Measurements from ENCODE around the gene SORBS1.

The SORBS1 gene

DNA sequence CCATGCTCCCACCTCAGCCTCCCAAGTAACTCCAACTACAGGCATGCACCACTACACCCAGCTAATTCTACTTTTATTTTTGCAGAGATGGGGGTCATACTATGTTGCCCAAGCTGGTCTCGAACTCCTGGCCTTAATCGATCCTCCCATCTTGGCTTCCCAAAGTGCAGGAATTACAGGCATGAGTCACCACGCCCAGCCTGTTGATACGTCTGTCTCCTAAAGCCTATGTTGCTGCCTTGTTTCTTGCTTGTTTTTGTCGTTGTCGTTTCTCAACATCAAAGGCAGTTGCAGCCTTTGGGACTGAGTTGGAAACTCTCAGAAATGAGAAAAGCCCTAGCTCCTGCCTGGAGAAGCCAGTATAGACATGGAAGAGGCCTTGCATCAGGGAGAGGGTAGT, 49.9 kb downstream of the SORBS1 start:
- DNase-seq: no peak

DNA sequence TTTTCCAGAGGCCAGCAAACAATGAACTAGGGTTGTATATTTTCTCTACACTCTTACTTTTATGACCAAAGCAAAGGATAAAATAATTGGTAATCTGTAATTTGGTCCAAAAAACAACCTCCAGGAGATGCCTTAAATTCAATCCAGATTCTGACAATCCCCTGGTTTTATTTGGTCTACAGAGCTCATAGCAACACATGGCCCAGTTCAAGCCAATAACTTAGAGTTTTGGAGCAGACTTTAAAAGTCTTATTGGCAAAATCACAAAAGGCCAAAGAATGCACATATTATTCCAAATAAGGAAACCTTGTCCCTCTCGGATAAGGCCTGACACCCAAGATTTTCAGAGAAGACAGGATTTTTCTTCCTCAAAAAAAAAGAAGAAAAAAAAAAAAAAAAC, 51.9 kb downstream of the SORBS1 start:
- no peak for DNase-seq

DNA sequence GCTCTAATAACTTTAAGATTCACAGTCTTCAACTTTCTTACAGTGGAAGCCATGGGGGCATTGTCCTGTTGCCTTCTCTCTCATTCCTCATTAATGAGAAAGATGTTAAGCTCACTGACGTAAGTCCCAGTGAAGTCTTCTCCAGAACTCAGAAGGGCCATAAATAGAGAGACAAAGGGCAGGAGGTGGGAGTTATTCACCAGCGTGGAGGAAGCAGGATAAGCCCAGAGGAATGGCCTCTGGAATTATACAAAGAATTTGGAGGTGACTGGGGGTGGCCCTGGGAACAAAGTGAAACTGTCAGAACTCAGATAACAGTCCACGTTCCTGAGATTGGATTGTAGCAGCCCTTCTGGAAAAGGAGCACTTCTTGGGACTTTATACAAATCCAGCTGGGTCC, 52.4 kb downstream of the SORBS1 start:
- no peak for DNase-seq

DNA sequence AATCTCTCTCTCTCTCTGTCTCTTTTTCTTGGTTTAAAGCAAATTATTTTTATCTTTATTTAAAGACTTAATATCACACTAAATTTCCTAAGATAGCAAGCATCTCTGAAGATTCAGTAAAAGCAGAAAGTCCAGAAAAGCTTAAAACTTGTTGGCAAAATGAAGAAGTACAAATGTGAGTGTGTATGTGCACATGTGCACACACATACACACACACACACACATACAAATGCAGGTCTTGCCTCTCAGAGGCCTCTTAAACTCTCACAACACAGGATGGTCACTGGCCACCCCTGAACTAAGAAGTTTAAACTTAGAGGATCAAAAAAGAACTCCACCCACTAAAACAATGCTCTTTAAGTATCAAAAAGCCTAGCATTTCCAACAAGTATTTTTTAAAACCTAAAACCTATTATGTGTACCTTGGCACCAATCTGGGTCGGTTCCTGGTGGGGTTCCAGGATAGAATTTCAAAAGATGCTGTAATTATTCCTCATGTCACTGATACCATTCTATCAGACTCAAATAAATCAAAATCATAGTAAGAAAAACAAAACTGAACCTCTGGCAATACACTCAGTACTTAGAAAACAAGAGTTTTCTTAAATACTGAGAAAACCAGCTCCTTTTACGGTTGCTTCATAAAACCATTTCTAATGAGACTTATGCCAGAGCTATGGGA, 55.0 kb downstream of the SORBS1 start:
- DNase-seq: no peak

DNA sequence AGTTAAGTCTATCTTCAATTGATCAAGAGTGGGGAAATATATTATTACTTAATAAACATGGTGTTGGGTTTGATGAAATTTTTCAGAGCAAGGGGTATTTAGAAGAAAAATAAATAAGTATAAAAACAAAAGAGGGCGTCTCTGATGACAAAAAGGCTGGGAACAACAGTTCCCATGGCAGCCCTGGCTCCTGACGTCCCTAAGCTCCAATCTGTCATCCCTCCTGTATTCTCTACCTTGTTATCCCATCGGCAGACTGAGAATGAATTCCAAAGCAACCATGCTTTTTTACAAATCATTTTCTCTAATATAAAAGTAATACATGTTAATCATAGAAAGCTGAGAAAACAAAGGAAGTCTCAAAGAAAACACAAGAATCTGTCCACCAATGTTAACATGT, 55.5 kb downstream of the SORBS1 start:
- DNase-seq: no peak

DNA sequence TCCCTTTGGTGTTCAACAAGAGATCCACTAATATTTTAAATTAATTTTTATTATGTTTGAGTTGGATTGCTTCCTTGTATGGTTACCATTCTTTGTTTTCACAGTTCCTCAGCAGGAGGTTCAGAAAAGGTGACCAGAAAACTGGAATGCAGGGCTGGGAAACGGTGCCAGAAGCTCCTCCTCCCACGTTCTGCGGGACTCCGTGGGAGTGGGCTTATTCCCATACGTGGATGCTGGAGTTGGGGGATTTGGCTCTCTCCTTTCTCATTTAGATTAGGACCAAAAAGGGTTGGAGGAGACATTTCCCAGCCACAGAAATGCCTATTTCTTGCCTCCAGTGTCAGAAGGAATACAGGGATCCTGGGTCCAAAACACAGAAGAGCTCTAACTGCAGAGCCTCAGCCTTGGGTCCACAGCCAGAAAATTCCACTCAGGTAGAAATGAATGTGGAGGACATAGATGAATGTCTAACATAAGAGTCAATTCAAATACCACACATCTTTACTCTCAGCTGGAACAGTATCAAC, 56.0 kb downstream of the SORBS1 start:
- no peak for DNase-seq

DNA sequence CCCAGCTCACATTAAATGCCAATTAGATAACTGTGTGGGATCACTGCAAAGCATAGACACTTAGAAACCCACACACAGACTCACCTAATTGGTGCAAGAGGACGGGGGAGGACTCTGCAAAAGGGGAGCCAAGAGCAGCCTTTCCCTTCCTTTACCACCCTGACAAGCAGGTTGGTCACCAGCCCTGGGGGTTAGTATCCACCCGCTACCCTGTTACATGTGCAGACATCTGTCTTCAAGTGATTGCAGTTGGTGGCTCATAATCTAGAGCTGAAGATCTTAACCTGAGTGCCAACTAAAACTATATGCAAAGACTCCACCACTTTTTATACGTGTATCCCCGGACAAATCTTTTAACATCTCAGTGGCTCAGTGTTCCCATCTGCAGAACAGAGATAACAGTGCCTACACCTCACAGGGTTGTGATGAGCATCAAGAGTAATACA, 56.9 kb downstream of the SORBS1 start:
- no peak for DNase-seq

DNA sequence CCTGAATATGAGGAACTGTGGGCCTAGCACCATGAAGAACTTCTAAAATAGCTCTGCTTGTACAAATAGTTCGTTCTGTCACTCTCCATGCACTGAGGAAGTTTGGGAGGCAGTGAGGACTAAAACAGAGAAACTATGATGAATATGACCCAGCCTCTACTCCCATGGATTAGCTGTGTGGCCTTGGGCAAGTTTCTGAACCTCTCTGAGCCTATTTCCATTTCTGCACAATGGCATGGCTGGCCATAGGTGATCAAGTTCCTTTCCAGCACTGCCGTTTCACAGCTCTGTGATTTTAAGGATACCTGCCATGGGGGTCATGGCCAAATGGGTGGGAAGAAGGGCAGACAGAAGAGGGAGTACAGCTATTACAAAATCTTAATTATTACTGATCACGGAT, 57.6 kb downstream of the SORBS1 start:
- no peak for DNase-seq

DNA sequence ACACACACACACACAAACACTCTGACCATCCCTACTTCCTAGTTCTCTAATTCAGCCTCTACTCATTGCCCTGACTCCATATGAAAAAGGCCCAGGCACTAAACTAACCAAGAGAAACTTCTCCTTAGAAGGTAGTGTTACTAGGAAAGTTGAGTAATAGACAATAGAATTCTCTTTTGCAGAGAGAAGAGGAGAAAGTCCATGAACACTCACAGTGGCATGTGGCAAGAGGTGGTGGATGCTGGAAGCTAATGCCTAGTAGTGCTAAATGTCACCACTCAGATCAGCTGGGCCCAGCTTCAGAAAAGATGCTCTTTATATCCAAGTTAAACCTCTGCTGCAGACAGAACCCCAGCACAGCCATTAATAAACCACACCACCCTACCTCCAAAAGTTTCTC, 58.2 kb downstream of the SORBS1 start:
- DNase-seq: no peak

DNA sequence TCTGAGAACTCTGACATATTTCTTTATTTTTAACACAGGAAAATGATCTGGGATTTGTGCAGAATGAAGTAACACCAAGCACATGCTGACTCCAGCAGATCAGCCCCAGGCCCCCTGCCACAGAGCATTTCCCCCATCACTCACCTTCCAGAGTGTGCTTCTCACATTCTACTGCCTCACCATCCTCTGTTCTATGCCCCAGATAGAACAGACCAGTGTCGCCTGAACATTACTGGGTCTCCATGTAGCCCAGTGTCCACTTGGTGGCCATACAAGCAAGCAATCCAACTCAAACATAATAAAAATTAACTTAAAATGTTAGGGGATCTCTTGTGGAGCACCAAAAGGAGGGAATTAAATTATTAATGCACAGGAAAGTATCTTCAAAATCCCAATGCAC, 58.8 kb downstream of the SORBS1 start:
- DNase-seq: no peak

DNA sequence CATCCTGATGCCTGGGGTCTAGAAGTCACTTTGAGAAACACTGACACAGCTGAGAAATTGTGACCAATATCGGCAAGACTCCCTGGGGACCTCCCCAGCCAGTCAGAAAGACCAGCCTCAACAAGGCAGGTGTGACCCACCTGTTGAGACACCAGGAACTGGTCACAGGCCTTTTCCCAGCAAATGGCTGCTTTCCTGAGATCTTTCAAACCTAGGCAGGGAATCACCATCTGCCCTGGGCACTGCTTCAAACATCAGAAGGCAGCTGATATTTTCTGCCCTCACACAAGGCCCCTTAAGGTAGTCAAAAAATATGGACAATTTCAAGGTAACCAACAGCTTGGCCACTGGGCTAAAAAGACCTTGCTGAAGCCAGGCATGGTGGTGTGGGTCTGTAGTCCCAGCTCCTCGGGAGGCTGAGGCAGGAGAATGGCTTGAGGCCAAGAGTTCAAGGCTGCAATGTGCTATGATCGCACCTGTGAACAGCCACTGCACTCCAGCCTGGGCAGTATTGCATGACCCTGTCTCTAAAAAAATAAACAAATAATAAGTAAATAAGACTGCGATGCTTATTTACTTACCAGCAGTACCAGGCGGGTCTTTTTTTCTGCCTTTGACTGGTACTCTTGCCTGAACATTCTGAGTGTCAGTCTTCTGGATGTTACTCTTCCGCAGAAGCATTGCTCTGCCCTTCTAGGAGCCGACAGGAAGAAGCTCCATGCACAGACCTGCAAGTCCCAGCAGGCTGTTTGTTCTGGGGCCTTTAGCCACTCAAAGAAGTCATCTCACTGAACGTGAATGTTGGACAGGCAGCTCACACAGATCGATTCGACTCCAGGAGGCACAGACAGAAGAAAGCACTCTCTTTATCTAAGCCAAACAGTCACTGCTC, 59.7 kb downstream of the SORBS1 start:
- DNase-seq: no peak

DNA sequence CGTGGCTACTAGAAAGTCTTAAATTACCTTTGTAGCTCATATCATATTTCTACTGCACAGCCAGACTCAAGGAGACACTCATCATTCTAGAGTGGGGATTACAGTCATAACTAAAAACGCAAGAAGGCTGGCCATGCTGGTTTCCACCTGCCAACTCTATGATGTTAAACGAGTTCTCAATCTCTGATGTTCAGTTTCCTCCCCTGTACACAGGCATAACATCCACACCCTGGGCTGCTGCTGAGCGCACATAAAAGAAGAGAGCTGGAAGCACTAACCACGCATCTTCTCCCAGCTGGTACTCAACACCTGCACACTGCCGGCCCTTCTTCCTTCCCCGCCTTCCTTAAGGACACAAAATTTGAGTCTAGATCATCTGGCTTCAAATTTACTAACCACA, 60.5 kb downstream of the SORBS1 start:
- no peak for DNase-seq

DNA sequence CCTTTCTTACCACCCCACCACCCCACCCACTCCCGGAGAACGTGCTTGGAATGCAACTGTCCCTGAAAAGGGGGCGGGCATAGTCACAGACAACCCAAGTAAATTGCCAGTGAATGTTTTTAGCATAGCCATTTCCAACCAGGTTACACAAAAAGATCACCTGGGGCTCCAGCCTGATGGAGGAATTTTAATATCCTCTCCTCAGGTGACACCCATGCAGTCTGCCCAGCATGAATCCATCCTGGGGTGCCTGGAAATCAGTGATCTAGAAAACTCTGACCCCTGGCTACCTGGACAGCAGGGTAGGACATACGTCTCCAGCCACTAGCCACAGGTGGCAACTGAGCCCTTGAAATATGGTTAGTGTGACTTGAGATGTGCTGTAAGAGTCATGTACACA, 61.1 kb downstream of the SORBS1 start:
- DNase-seq: no peak

DNA sequence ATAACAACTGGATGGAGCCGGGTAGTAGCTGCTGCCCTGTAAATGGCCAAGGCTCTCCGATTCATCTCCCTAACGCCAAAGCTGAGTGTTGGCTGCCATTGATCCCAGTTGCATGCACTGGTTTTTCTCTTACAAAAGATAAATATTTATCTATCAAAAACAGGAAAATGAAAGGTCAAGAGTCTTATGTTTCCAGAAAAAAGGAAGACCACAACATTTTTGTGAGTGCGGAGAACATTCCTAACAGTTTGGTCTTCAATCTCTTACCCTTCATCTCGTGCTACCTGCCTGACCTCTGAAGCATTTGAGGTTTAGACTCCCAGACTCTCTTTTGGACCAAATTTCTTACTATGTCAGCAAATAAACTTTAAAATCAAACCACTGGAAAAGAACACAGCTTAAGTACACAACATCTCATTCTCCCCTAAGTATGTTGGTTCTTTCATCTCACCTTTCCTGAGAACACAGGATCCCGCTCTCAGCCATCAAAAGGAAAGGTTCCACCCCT, 61.6 kb downstream of the SORBS1 start:
- DNase-seq: no peak

DNA sequence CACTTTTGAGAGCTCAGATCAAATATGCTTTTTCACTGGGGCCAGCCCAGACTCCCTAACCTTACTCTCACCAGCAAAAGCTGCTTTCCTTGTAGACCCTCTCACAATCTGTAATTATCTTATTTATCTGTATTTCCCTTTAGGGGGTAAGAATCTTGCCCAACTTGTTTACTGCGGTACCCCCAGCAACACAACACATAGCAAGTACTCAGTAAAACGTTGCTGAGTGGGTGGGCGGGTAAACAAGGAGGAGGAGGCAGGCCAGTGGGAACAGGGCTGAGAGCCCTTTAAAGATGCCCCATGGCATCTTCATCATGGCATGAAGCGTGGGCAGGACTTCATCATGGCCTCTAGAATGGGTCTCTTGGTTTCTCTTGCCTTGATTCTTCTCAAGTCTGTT, 64.2 kb downstream of the SORBS1 start:
- no peak for DNase-seq

DNA sequence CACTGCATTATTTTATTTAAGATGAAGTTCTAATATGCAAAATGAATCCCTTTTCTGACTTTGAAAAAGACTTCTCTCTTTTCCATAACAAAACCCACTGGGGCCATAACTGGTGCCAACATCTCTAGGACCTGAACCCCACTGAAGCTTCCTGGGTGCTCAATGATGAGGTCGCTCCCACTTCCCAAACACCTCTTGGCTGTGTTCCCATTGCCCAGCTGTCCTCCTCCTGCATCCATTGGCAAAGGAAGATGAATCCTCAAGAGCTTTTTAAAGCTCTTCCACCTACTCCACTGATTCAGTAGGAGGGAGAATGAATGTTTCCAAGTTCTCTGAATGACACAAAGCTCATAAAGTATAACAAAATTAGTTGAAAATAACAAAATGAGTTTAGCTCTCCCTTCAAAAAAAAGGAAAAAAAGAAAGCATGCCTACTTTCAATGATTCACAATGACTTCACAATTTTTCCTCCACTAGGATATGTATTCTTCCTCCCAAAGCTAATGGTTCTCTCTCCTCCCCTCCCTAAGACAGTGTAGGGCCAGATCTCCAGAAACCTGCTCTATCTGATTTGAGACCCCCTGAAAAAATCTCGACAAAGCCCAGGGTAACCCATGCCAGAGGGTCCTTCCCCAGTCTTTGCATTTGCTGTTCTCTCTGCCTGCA, 64.8 kb downstream of the SORBS1 start:
- no peak for DNase-seq

DNA sequence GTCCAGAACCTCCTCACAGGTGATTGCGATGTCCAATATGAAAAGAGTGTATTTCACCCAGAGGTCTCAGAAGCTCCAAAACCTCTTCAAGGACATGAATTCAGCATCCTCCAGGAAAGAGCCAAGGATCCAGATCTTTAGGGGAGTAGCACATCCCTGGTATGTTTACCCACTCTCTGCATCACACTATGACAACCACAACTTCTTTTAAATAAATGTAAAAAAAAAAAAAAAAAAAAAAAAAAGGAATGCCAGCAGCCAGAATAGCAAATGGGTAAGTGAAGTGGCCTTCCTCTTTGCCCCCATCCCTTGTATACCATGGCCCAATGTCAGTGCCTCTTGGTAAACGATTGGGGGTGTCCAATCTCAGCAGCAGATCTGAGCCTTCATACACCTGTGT, 67.3 kb downstream of the SORBS1 start:
- DNase-seq: no peak

DNA sequence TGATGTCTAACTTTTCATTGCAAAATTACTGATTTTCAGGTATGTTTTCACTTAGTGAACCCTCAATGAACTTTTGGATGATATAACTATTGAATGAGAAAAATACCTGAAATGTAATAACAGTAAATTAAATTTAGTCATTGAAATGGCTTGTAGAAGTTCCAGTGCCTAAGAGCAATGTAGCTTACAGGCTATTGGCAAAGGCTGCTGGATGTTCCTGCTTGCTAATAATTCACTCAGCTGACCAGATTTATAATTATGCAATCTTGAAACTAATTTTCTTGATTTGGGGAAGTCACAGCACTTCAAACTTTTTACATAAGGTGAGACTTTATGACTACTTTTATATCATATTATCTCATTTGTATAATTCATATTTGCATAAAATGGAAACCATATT, 73.2 kb downstream of the SORBS1 start:
- DNase-seq: no peak

DNA sequence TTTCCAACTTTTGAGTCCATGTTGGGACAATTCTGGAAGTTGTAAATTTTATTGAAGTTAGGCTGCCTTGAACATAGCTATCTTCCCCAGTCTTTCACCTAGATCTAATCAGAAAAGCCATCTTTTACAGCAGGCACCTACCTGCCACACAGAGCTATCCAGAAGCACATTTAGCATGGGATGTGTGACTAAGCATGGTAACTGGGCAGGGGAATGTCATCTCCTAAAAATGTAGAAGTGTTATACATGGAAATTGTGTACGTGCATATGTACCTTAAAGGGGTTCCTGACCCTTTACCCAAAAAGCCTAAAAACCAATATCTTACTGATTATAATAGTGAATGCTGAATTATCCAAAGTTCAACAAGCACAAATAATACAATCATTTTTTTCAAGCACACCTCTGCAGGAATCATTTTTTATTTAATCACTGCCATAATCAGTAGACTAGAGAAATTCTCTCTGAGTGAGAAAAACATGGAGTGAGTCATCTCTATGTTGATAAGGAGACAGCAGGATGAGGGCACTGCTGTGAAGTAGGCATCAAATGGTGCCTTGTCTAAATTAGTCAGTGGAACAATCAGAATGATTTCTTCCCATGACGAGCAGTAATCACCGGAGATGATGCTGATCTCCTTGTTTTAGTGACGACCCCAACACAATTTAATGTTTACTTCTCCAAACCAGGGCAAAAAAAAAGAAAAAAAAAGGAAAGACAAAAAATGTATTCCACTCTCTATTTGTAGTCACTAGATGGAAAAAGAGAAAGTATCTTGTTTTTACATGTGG, 75.9 kb downstream of the SORBS1 start:
- DNase-seq: no peak

DNA sequence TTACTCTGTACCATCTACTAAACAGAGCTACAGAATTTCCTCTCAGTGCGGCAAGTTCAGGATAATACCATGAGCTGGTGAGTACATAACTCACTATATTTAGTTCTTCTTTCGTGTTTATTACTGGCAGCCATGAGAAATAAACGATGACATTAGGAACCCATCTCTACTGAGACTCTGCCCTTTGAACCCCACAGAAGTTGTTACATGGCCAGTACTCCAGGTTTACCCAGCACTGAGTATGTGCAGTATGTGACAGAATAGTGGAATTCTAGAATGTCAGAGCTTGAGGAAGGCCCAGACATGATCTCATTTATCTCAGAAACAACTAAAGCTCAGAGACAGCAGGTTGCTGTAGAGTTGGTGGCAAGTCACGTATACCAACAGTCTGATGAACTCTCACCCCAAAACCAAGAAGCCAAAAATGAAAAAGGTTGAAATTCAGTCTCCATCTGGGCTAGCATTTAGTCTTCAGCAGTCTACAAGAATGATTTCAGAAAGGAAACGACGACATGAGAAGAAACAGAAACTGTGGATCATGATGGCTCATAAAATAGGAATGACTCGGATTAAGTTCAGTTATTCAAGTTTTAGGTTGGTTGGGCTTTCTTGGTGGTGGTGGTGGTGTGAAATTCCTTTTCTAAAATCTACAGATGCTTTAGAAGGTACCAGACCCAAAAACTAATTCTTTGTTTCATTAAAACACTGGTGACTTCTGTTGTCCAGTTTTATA, 78.5 kb downstream of the SORBS1 start:
- DNase-seq: no peak

DNA sequence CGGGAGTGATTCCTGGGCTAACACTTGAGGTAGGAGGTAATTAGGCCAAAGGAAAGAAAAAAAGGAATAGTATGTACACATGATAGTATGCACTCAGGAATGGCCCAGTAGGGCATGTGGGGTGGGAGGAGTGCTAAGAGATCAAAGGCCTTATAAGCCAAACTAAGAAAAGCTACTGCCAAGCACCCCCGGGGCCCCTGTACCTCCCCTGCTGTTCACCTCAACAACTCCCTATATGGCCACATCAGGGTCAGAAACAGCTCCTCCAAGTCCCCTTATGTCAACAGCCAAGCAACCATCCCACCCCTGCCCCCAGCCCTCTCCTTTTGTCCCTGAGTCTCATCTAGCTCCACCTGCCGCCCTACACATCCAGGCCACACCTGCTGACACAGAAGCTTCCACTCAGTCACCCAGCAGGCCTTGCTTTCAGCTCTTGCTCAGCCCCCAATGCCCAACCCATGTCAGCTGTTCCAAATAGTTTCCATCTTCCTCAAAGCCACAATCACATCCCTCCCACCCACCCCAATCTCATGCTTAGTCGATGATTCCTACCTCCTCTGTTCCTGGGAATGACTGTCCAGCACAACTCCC, 80.2 kb downstream of the SORBS1 start:
- no peak for DNase-seq

Data from activated CD8-positive, alpha-beta memory T cell treated with anti-CD3 and anti-CD28 coated beads for 24 hours (primary cell).